Measurements from ENCODE around the gene BCL7C. TPM values are rescaled to one million over a fixed set of nuclear protein-coding genes. Genes with fewer than 3 reads are reported as not detected.

The BCL7C gene
- polyA plus RNA-seq, 2 of the 4 experiments (the other 2 are of a cell fraction) = 10.8 to 12.9 TPM

- POLR2A ChIA-PET = no interaction called here
- H3K27ac ChIP-seq = no peak overlapping the region
- TF ChIP-seq MYC (IDR thresholded peaks at IDR 0.05; ENCODE audit: borderline replicate concordance, low read length) (no peak), NR3C1 (IDR thresholded peaks at IDR 0.05) (no peak), TP53 (CRISPR knock-in tag; IDR thresholded peaks at IDR 0.05) (no peak), GATA3 (IDR thresholded peaks at IDR 0.05; ENCODE audit: borderline replicate concordance) (no peak), TFCP2L1 (CRISPR knock-in tag; IDR thresholded peaks at IDR 0.05) (no peak), KDM1A (IDR thresholded peaks at IDR 0.05; ENCODE audit: low read depth) (no peak), ESRRA (IDR thresholded peaks at IDR 0.05; ENCODE audit: borderline replicate concordance, low read length) (no peak), REST (IDR thresholded peaks at IDR 0.05) (no peak), ZNF302 (CRISPR knock-in tag; IDR thresholded peaks at IDR 0.05) (no peak)
- no peak overlapping the region for H3K4me3 ChIP-seq
- 9% methylated on average over 1 of the region's 1 CpG for whole genome bisulfite sequencing (ENCODE audit: missing lambda C conversion rate)
- H3K9me3 ChIP-seq = no peaks in the 10 kb centered on the region
- CTCF ChIA-PET = interaction anchor here (1.1 to 2.9 kb wide), 2 partner anchors 52 kb away, joined by 3 to 7 read pairs; no protein-coding TSS in a partner anchor
- no peak overlapping the region for H3K4me2 ChIP-seq
- FAIRE-seq (no peak), DNase-seq (ENCODE audit: low read depth in 1 of 2, low spot score in 1 of 2) (no peak), ATAC-seq (no peak)
- H3K4me1 ChIP-seq = no peaks in the 10 kb centered on the region; the same call in 2 of the 3 replicates
Measured at GRCh38 chr16:30850246-30850645, 43.6 kb downstream of the BCL7C start.

DNA sequence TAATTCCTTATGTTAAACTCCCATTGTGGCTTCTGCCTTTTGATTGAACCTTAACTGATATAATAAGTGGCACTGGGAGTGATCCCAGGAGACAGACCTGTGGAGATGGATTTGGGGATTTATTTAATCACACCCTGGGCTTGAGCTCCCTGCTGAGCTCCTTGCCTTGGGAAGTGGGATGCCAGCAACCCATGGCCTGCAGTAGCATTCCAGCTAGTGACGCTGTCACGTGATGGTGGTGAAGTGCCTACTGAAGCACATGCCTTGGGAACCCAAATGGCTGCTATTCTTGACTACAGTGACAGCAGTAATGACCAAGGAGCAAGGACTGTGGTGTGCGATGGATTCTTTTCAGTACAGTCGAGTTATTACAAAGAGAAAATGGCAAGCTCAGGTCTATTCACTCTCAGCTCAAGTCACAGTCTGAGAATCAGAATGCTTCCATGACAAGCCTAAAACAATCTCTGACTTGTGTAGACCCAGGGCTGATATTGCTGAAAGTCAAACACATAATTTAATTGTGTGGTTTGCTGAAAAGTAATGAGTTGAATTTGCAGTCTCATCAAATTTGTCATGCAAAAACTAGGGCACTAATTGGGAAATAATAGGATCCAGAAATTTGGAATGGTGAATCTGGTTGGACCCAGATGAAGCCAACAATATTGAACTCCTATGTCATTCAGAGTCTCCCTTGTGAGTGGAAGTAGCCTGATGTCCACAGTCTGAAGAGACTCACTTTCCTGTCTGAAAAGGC, 47.1 kb downstream of the BCL7C start:
- peaks cover 9% of the 10 kb centered on the region; the same call in 1 of the 3 replicates for H3K4me1 ChIP-seq
- DNase-seq (ENCODE audit: low read depth in 1 of 2, low spot score in 1 of 2) = no peak
- TF ChIP-seq SMC3 (IDR thresholded peaks at IDR 0.05) = no peak
- peak; percentile 85 for TF ChIP-seq MAFK (IDR thresholded peaks at IDR 0.05; ENCODE audit: partially characterized antibody)
- no peaks in the 10 kb centered on the region for H3K9me3 ChIP-seq
- ATAC-seq = no peak
- ChIA-PET POLR2A (no interaction called here), CTCF (interaction anchor here (0.9 to 5.2 kb wide), 8 partner anchors 9 to 95 kb away, joined by 3 to 58 read pairs (median 28); no protein-coding TSS in a partner anchor)
- no peak for FAIRE-seq
- H3K4me3 ChIP-seq = no peak overlapping the region
- no peak overlapping the region for H3K4me2 ChIP-seq
- WGBS (ENCODE audit: missing lambda C conversion rate) = 77% methylated on average over 4 of the region's 4 CpGs
- no peak overlapping the region for H3K27ac ChIP-seq

DNA sequence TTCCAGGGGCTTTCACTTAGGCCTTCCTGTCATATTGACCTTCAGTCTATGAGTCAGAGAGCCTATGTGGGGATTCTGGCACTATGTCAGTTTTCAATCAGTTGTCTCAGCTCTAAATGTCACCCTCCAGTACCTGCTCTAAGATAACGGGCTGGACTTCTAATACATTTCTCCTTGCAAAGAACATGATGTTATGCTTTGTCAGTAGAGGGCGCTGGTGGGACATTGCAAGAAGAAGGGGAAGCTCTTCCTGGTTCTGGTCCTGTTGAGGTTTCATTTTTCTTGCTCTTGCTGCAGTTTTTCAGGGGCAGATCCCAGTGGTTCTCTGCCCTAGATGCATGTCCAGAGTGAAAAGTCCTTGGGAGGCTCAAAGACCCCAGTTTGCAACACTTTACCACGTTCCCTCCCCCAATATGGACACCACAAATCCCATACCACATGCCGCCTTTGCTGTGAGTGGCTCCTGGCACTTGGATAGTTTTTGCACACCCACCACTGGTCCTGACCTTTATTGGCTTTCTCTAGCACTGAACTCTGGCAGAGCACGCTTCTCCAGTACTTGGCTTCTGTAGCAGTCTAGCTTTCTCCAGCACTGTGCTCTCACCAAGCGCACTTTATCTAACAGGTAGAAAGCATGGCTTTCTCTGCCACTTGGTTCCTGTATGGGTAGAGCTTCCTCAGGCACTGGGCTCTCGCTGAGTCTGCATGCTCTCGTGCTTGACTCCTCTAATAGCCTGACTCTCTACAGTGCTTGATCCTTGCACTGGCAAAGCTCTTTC, 49.0 kb downstream of the BCL7C start:
- no peaks in the 10 kb centered on the region for H3K9me3 ChIP-seq
- FAIRE-seq = no peak
- ATAC-seq = peak; percentile 89 to 97
- TF ChIP-seq SMC3 (IDR thresholded peaks at IDR 0.05) (peak; percentile 66), MAFK (IDR thresholded peaks at IDR 0.05; ENCODE audit: partially characterized antibody) (peak; percentile 7), RAD21 (conservative IDR thresholded peaks at IDR 0.05 in 1 of 2, IDR thresholded peaks at IDR 0.05 in 1 of 2) (peak; percentile 84 to 91), ZC3H11A (IDR thresholded peaks at IDR 0.05) (no peak), CBX8 (IDR thresholded peaks at IDR 0.05) (no peak)
- TF ChIP-seq, protein P1, sequence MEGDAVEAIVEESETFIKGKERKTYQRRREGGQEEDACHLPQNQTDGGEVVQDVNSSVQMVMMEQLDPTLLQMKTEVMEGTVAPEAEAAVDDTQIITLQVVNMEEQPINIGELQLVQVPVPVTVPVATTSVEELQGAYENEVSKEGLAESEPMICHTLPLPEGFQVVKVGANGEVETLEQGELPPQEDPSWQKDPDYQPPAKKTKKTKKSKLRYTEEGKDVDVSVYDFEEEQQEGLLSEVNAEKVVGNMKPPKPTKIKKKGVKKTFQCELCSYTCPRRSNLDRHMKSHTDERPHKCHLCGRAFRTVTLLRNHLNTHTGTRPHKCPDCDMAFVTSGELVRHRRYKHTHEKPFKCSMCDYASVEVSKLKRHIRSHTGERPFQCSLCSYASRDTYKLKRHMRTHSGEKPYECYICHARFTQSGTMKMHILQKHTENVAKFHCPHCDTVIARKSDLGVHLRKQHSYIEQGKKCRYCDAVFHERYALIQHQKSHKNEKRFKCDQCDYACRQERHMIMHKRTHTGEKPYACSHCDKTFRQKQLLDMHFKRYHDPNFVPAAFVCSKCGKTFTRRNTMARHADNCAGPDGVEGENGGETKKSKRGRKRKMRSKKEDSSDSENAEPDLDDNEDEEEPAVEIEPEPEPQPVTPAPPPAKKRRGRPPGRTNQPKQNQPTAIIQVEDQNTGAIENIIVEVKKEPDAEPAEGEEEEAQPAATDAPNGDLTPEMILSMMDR (IDR thresholded peaks at IDR 0.05) = peak; percentile 88
- H3K4me3 ChIP-seq = no peak overlapping the region
- H3K4me1 ChIP-seq = peaks cover 11% of the 10 kb centered on the region
- peak overlapping the region; percentile 50 to 58; a peak in 5 of 6 replicates for H3K27ac ChIP-seq
- DNase-seq (ENCODE audit: low read depth in 1 of 2, low spot score in 1 of 2) = peak; percentile 87 to 90
- H3K4me2 ChIP-seq = peak overlapping the region; percentile 59
- CTCF ChIA-PET = interaction anchor here (0.6 to 5.2 kb wide), 47 partner anchors 11 to 298 kb away, joined by 3 to 58 read pairs (median 4); no protein-coding TSS in a partner anchor
- WGBS (ENCODE audit: missing lambda C conversion rate) = 56% methylated on average over 8 of the region's 8 CpGs
- POLR2A ChIA-PET = interaction anchor here (0.6 to 2.5 kb wide), 7 partner anchors 14 to 108 kb away, joined by 3 to 13 read pairs (median 3); no protein-coding TSS in a partner anchor

Measured in A549 (cell line).